Mucosa of descending colon (tissue), 3 donors: Measurements from ENCODE around the gene BMP5. TPM values are rescaled to one million over a fixed set of nuclear protein-coding genes. Genes with fewer than 3 reads are reported as not detected.

Source experiments
- ATAC-seq: fragments of 200-7000 bp; cut with Tn5 transposase; one replicate; pipeline ENCODE4 v1.9.1; 2020; ENCODE audit warnings: mild to moderate bottlenecking, moderate library complexity
- DNase-seq, 3 donors: peaks; one replicate each; pipeline ENCODE4 v3.0.0-alpha.2; 2020
- H3K36me3 ChIP-seq: fragments of 200-600 bp; one replicate; pipeline ENCODE4 v1.8.0; 2021; ENCODE audit warnings: low read depth, mild to moderate bottlenecking
- H3K4me1 ChIP-seq: fragments of 200-600 bp; one replicate; pipeline ENCODE4 v1.8.0; 2021; ENCODE audit warnings: low read depth, mild to moderate bottlenecking
- H3K4me3 ChIP-seq: fragments of 200-600 bp; one replicate; pipeline ENCODE4 v1.8.0; 2021; ENCODE audit warnings: mild to moderate bottlenecking
- H3K9me3 ChIP-seq: fragments of 200-600 bp; one replicate; pipeline ENCODE4 v1.8.0; 2021; ENCODE audit warnings: mild to moderate bottlenecking
- intact Hi-C, 2 donors: fragments of 100-400 bp; cut with DNase I in 1 of 2; cut with micrococcal nuclease in 1 of 2; formaldehyde crosslinking; loops; one replicate each; pipeline versions ENCODE4 v1.11.0 to v1.11.1; 2022; cut with DNase I, micrococcal nuclease
- long read RNA-seq, 2 donors: library from polyadenylated mRNA; unstranded; transcript quantifications; one replicate each; pipeline ENCODE4 v2.0.0, GENCODE V29; 2019 to 2021
- total RNA-seq, 3 donors: library from RNA; stranded (reverse); fragmentation: NEBNext Ultra II Directional in 2 of 3; extraction: Animal tissue kit (Norgen Biotek cat#: 25700) in 2 of 3; gene quantifications; one replicate each; pipeline versions ENCODE4 v1.2.1 to v1.2.4, GENCODE V29; 2021 to 2023
- TF ChIP-seq, protein P1 (sequence below): fragments of 200-600 bp; IDR thresholded peaks from one replicate; pipeline ENCODE4 v1.8.0; 2022; ENCODE audit warnings: antibody characterized with exemption, mild to moderate bottlenecking
- donor health status: DM: no; HTN: no; CAD: no; lungs with moderate emphysema.
- donor health status: DM: no; HTN: no; CAD: no.
- donor health status: DM: no; HTN: yes; CAD: no.

The BMP5 gene
- total RNA-seq, result 1 to 10 TPM; 1.6 to 3.4 (median 3.3) TPM
- long read RNA-seq, donor 1, result 0 reads
- long read RNA-seq, donor 2, partial matches to known transcripts, result 0 of 1 reads
- long read RNA-seq, donor 2, other reads (novel, unspliced or antisense), result 1 of 1 reads

DNA sequence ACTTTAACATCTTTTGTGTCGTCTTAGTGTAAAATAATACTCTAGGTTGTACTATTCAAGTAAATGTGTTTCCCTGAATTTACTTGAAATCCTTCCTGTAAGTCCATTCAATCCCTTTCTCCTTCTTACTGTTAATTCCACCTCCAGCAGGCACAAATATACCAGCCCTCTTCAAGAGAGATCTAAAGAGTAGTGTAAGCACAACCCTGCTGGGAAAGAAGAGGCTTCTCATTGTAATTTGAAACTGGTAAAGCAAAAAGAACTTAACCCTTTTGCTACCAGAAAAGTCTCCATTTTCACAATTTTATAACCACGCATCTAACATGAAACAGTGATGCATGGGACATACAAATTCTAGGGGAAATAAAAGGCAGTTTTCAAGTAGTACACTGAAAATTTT is at the start of gene BMP5:
Gene BMP5 (minus strand): TSS at position 191 of the 400 bp plus-strand sequence. CDS start 725 bp downstream, outside the sequence.
- no peak for DNase-seq
- intact Hi-C loops, result no loop called here
- ATAC-seq, result no peak
- no peaks in the 10 kb centered on the region for H3K4me1 ChIP-seq
- H3K36me3 ChIP-seq, result no peaks in the 10 kb centered on the region
- H3K4me3 ChIP-seq, result no peak within 1 kb of the TSS
- TF ChIP-seq, protein P1, sequence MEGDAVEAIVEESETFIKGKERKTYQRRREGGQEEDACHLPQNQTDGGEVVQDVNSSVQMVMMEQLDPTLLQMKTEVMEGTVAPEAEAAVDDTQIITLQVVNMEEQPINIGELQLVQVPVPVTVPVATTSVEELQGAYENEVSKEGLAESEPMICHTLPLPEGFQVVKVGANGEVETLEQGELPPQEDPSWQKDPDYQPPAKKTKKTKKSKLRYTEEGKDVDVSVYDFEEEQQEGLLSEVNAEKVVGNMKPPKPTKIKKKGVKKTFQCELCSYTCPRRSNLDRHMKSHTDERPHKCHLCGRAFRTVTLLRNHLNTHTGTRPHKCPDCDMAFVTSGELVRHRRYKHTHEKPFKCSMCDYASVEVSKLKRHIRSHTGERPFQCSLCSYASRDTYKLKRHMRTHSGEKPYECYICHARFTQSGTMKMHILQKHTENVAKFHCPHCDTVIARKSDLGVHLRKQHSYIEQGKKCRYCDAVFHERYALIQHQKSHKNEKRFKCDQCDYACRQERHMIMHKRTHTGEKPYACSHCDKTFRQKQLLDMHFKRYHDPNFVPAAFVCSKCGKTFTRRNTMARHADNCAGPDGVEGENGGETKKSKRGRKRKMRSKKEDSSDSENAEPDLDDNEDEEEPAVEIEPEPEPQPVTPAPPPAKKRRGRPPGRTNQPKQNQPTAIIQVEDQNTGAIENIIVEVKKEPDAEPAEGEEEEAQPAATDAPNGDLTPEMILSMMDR, result no peak
- H3K9me3 ChIP-seq, result no peaks in the 10 kb centered on the region

DNA sequence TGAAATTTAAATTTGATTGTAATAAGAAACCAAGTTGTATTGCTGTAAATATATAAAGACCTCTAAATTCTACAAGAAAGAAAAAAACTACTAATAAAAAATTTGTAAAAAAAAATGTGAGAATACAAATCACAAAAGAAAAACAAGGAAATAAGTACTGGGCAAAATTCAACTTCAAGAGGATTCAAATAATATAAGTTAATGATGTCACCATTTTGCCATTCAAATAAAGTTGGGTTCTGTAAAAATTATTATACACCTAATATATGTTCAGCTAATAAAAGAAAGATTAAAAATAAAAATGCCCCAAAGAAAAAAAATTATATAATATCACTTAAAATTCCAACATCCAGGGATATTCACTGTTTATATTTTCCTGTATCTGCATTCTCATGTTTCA is 47.0 kb upstream of the BMP5 start:
- TF ChIP-seq, protein P1, result no peak
- Histone ChIP-seq H3K9me3 (no peaks in the 10 kb centered on the region), H3K4me1 (no peaks in the 10 kb centered on the region), H3K4me3 (no peak overlapping the region), H3K36me3 (no peaks in the 10 kb centered on the region)
- no peak for DNase-seq
- no peak for ATAC-seq
- intact Hi-C loops, result no loop called here

DNA sequence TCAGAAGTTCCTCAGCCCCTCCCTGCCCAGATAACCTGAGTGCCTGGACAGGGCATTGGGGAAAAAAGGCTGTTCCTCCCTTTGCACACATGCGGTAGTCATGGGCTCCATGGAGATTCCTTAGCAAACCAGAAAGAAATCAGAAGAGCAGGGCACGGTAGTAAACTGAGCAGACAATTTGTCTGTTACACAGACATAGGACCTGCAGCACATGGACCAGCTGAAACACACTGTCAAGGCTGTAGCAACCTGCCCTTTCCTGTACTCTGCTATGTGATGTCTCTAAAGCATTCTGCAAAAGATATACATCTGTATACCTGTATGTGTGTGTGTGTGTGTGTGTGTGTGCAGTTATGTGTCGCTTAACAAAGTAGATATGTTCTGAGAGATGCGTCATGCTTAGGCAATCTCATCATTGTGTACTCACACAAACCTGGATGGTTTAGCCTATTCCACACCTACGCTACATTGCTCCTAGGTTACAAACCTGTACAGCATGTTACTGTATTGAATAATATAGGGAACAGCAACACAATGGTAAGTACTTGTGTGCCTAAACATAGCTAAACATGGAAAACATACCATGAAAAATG is 44.4 kb upstream of the BMP5 start:
- Histone ChIP-seq H3K9me3 (no peaks in the 10 kb centered on the region), H3K4me1 (no peaks in the 10 kb centered on the region), H3K4me3 (no peak overlapping the region), H3K36me3 (no peaks in the 10 kb centered on the region)
- ATAC-seq (no peak), DNase-seq (no peak)
- intact Hi-C loops, result no loop called here
- TF ChIP-seq, protein P1, result no peak

DNA sequence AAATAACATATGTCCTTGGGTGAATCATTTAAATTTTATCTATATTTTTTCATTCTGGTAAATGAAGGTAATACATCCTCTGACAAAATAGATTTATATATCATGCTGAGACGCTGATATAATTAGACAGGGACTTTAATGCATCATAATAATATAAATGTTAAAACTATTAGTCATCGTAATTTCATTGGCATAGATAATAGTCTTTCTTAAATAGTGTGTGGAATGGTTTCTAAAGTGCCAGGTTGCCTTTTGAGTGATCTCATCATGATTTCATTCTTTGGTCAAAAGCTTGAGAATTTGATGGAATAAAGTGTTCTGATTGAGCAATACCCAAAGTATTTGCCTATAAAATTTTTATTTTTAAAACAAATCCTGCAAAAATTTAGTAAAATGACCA is 43.2 kb upstream of the BMP5 start:
- Histone ChIP-seq H3K4me1 (no peaks in the 10 kb centered on the region), H3K36me3 (no peaks in the 10 kb centered on the region), H3K9me3 (no peaks in the 10 kb centered on the region), H3K4me3 (no peak overlapping the region)
- intact Hi-C loops, result no loop called here
- DNase-seq (no peak), ATAC-seq (no peak)
- TF ChIP-seq, protein P1, result no peak

DNA sequence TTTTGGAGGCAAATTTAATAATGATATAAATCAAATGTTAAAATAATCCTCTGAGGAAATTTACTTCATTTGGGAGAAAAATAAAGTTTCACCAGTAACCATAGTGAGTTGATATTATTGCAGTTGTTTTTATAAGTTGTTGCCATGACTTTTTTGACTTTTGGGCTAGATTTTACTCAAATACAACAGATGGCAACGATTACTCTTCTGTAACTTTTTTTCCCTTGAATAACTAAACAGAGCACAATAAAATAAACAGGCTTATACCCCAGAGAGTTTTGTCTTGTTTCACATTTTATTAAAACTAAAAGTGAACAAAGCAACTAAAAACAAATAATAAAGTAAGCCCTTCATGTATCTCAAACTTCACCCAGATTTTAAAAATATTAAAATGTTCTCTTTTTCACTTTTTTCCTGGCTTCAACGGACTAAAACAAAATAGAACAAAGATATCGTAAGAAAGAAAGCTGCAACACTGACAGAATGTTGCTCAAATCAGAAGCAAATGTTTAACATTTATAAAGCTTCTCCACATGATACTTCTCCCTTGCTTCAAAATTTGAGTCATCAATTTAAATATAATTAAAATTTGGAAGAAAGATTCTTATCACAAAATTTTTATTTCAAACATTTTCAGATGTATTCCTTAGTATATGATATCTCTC is 42.5 kb upstream of the BMP5 start:
- no peak for ATAC-seq

More for the DNA sequence above, 42.5 kb upstream of the BMP5 start:
- H3K9me3 ChIP-seq, result no peaks in the 10 kb centered on the region
- no peaks in the 10 kb centered on the region for H3K4me1 ChIP-seq
- TF ChIP-seq, protein P1, result no peak
- H3K36me3 ChIP-seq, result no peaks in the 10 kb centered on the region
- H3K4me3 ChIP-seq, result no peak overlapping the region
- intact Hi-C loops, result no loop called here
- no peak for DNase-seq
